ENCODE results near the gene PSPC1.

GRCh38 chr13:19794631-19795030 is 11.9 kb upstream of the PSPC1 start:
- TF ChIP-seq CTCF (IDR thresholded peaks at IDR 0.05) (no peak), ZFX (IDR thresholded peaks at IDR 0.05; ENCODE audit: borderline replicate concordance) (no peak)

Data from 22Rv1 (cell line).